GM21367 (cell line): ENCODE data around the gene DNAH3.
"Not testable (repeated sequence)": the region's sequence is repeated elsewhere in the genome, so short reads cannot be mapped to it uniquely, and the experiment has no call there.

Experiments used
- ATAC-seq: cut with Tn5 transposase; IDR thresholded peaks from one replicate; pipeline ENCODE4 v1.9.1; 2021; ENCODE audit not compliant: unreplicated experiment

The DNAH3 gene

GRCh38 chr16:21076186-21076883 is 74.3 kb downstream of the DNAH3 start:
- ATAC-seq, result no peak

DNA sequence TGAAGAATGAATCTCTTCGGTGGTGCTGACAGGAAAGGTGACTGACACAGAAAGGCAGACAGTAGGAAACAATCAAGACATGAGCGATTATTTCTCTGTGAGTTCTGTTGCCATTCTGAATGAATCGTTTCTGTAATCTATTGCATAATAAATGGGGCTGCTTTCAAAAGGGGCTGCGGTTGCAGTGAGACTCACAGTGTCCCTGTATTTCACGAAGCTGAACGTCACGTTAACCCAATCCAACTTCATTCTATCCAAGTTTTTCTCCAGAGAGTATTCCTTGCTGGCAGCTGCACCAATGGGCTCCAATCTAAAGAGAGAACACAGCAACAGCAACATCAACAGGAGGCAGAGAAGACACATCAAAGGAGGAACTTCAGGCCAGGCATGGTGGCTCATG is 75.4 kb downstream of the DNAH3 start:
- no peak for ATAC-seq

DNA sequence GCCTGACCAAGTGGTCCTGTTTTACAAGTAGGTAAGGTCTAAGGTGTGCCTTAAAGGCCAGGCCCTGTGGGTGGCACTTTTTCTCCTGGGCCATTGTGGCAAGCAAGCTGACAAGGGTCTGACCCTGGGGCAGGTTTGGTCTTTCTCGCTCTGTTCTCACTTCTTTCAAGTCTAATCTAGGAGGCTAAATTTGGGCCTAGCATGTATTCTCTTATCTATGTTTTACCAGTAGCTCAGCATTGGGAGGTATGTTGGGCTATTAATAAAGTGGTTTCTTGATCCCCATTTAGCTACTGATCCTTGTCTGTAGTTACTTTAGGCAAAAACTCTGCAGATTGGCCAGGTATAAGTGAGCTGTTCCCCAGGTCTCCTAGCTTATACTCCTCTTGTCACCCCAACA is 77.7 kb downstream of the DNAH3 start:
- ATAC-seq, result no peak

DNA sequence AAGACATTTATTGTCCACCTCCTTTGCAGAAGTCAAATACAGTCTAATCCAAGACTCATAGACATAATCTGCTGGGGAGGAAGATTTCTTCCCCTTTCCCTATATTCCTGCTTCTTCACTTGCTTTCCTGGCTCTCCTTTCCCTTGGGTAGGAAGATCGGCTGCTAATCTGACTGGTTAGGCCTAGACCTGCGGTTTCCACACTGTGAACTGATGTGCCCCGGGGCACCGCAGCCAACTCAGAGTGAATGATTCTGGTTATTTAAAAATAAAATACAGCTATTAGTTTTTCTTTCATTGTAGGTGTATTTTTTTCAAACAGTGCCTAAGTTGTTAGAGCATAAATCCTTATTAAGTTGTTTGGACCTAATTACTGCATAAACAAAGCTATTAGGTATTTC is 78.9 kb downstream of the DNAH3 start:
- no peak for ATAC-seq

- ATAC-seq, result no peak
Measured at GRCh38 chr16:21070564-21070963, 80.1 kb downstream of the DNAH3 start.

GRCh38 chr16:21069986-21070385 is 80.7 kb downstream of the DNAH3 start:
- ATAC-seq, result no peak

DNA sequence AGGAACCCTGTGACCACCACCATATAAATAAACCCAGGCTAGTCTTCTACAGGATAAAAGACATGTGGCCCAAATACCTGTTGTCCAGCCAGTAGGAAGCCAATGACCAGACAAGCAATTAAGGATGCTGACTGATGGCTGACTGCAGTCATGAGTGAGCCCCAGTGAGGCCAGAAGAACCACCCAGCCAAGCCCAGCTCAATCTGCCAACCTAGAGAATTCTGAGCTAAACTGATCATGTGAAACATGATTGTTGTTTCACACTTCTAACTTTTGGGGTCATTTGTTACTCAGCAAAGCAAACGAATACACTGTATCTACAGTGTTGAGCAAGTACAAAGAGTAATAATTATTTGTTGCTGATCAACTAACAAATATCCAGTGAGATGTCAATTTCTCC is 86.4 kb downstream of the DNAH3 start:
- no peak for ATAC-seq

DNA sequence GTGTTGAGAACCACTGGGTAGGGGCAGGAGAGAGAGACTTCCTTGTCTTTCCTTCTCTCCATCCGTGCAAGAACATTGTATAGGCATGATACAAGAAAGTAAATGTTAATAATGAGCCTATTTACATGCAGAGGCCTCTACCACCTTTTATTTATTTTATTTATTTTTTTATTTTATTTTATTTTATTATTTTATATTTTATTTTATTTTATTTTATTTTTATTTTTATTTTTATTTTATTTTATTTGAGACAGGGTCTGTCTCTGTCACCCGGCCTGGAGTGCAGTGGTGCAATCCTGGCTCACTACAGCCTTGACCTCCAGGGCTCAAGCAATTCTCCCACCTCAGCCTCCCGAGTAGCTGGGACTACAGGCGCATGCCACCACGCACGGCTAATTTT is 87.3 kb downstream of the DNAH3 start:
- not testable (repeated sequence) for ATAC-seq

DNA sequence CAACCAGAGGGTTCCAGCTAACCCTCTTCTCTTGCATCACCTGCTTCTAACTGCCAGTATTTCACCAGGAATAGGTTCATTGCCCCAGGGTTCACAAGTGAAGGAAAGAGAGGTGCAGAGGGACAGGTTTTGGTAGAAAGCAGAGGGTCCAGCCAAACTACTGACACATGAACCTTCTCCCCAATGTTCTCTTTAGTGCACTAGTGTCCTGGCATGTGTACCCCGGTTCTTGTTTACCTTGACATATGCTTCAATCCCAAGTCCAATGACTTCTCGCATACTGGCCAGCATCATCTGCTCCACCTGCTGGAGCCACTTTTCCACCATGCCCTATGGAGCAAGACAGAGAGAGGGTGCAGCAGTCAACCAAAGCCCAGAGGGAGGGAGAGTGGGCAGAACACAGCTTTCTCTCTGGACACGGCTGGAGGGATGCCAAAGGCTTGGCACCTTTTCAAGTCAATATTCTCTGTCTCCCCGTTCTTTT is 90.6 kb downstream of the DNAH3 start:
- ATAC-seq, result no peak

- no peak for ATAC-seq
Measured at GRCh38 chr16:21057875-21058274, 92.8 kb downstream of the DNAH3 start.

DNA sequence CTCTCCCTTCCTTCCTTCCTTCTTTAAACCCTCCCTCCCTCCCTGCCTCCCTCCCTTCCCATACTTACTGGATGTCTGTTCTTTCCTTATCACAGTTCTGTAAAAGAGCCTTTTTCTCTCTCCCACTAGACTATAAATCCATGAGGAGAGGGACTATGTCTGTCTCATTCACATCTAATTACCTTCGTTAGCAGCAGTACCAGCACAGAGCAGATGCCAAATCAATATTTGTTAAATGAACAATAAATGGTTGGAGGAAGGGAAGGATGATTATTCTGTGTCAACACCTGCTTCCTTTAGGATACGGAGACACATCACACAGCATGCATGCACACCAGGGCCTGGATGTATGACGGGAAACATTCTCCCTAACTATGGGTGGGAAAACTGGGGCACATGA is 94.2 kb downstream of the DNAH3 start:
- no peak for ATAC-seq

GRCh38 chr16:21055738-21056137 is 94.9 kb downstream of the DNAH3 start:
- ATAC-seq, result not testable (repeated sequence)

DNA sequence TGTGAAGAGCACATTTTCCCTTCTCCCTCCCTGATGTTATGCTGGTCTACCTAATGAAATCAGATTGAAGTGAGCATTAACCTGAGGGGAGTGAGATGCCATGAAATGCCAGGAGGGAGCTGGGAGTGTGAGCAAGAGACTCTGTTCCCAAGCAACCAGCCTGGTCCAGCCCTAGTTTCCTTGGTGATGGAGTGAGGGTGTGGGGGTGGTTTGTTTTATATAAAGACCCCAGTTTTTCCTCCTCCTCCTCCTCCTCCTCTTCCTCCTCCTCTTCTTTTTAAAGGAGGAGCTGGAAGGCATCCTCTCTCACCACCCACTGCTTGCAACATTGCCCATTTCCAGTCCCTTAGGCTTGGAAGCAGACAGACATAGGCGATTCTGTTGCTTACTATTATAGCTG is 97.1 kb downstream of the DNAH3 start:
- no peak for ATAC-seq

- not testable (repeated sequence) for ATAC-seq
Measured at GRCh38 chr16:21048091-21048912, 102.3 kb downstream of the DNAH3 start.

DNA sequence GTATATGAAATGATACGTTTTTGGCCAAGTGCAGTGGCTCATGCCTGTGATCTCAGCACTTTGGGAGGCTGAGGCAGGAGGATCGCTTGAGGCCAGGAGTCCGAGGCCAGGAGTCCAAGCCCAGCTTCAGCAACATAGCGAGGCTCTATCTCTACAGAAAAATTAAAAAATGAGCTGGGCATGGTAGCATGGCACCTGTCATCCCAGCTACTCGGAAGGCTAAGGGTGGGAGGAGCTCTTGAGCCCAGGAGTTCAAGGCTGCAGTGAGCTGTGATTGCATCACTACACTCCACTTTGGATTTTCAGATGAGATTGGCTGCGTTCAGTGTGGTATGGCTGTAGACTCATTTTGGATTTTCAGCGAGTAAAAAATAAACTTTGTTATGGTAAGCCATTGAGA is 112.4 kb downstream of the DNAH3 start:
- ATAC-seq, result no peak

DNA sequence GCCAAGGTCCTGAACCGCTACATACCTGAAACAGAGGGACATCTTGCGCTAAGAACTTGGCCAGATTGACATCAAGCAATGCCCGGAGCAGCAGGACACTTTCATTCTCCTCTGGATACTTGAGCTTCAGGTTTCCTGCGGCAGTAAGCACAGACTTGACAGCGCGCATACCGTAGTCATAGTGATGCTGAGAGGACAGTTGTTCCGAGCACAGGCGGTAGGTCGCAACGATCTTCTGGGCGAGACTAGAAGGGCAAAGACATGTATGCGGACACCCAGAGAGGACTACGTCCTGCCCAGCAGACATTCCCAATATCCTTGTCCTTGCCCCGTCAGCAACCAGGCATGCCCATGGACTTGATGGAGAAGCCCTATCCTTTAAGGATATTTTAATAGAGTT is 112.9 kb downstream of the DNAH3 start:
- no peak for ATAC-seq

DNA sequence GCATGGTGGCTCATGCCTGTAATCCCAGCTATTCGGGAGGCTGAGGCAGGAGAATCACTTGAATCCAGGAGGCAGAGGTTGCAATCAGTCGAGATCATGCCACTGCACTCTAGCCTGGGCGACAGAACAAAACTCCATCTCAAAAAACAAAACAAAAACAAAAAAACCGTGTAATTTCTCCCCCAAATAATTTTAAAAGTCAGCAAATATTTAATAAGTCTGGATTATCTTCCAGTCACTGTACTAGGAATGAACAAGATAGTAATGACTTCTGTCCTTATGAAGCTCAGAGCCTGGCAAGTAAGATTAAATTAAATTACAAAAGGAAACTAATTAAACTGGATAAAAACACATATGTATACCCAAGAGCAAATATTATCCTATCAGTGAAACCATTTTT is 113.5 kb downstream of the DNAH3 start:
- ATAC-seq, result no peak

DNA sequence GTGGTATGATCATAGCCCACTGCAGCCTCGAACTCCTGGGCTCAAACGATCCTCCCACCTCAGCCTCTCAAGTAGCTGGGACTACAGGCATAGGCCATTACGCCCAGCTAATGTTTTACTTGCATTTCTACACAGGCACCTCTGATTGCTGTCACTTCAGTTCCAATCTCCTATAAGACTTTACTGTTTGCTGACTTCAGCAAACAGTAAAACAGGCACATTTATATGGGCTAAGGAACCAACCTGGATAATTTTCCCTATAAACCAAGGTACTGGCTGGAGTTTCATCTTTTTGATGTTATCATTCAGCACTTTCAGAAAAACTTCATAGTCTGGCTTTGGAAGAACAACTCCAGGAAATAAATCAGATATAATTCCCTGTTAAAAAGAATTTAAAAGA is 114.2 kb downstream of the DNAH3 start:
- ATAC-seq, result no peak

DNA sequence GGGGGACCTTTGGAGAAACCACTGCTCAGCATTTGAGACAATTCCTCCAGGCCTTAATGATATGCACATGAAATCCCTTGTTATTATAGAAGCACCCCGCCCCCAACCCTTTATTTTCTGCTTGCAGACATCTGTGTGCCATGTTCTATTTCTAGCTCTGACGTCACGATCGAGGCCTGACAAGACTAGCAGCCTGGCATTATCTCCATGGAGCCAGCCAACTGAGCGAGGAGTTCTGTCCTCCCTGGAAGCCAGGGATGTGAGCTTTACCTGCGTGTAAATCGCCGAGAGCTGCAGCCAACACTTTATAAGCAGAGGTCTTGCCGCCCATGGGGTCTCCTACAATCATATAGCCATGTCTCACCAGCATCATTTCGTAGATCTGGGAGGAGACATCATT is 116.9 kb downstream of the DNAH3 start:
- ATAC-seq, result no peak

DNA sequence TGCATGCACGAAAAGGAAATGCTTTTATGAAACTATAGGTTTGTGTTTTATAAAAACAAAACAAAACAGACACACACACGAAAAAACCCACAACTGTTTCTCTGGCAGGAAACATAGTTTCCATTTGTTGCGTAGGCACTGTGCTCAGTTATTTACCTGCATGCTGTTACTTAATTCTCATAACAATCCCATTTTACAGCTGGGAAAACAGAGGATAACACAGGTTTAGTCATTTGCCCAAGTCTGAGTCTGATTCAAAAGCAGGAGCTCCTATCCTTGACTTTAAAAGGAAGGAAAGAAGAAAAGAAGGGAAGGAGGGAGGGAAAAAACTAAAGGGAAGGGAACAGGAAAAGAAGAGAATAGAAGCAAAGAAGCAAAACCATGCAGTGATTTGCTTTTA is 117.4 kb downstream of the DNAH3 start:
- no peak for ATAC-seq

GRCh38 chr16:21028728-21029127 is 121.9 kb downstream of the DNAH3 start:
- no peak for ATAC-seq

GRCh38 chr16:21026846-21027245 is 123.8 kb downstream of the DNAH3 start:
- no peak for ATAC-seq
